Stimulated activated naive CD4-positive, alpha-beta T cell treated with Interleukin-2 at 50 U/mL for 16 hours (primary cell): ENCODE results near the gene ENKUR.

Experiments used
- DNase-seq: peaks from one replicate; lab custom pipeline; 2025; lab: John Stamatoyannopoulos, UW

The ENKUR gene

GRCh38 chr10:24944512-24945255 is 71.3 kb downstream of the ENKUR start:
- DNase-seq: no peak

- no peak for DNase-seq
Measured at GRCh38 chr10:24938525-24938924, 77.4 kb downstream of the ENKUR start.

GRCh38 chr10:24938076-24938475 is 77.9 kb downstream of the ENKUR start:
- no peak for DNase-seq

- no peak for DNase-seq
Measured at GRCh38 chr10:24935504-24936292, 80.3 kb downstream of the ENKUR start.
